ENCODE results near the gene ADAP1. TPM values are rescaled to one million over a fixed set of nuclear protein-coding genes. Genes with fewer than 3 reads are reported as not detected.
A peak's percentile ranks its signal among the peaks of the same experiment; 100 is the strongest.

The ADAP1 gene
- total RNA-seq, 1 experiment from 2014 or later = 6.2 TPM

GRCh38 chr7:889391-889790 is 65.1 kb downstream of the ADAP1 start:
- peaks cover 8% of the 10 kb centered on the region; the same call in 1 of the 2 replicates for H3K79me2 ChIP-seq (ENCODE audit: insufficient read depth, low read length)
- H3K4me3 Mint-ChIP-seq = no peak overlapping the region
- H3K9me3 Mint-ChIP-seq = no peaks in the 10 kb centered on the region

More at GRCh38 chr7:889391-889790, 65.1 kb downstream of the ADAP1 start:
- TF ChIP-seq, protein P1, sequence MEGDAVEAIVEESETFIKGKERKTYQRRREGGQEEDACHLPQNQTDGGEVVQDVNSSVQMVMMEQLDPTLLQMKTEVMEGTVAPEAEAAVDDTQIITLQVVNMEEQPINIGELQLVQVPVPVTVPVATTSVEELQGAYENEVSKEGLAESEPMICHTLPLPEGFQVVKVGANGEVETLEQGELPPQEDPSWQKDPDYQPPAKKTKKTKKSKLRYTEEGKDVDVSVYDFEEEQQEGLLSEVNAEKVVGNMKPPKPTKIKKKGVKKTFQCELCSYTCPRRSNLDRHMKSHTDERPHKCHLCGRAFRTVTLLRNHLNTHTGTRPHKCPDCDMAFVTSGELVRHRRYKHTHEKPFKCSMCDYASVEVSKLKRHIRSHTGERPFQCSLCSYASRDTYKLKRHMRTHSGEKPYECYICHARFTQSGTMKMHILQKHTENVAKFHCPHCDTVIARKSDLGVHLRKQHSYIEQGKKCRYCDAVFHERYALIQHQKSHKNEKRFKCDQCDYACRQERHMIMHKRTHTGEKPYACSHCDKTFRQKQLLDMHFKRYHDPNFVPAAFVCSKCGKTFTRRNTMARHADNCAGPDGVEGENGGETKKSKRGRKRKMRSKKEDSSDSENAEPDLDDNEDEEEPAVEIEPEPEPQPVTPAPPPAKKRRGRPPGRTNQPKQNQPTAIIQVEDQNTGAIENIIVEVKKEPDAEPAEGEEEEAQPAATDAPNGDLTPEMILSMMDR (conservative IDR thresholded peaks at IDR 0.05) = no peak
- Histone ChIP-seq H3K4ac (ENCODE audit: low read depth, low read length) (no peak overlapping the region), H3K27me3 (ENCODE audit: insufficient read depth, low read length) (no peaks in the 10 kb centered on the region), H4K20me1 (ENCODE audit: control insufficient read depth, insufficient read depth, insufficient read length) (peaks cover 3% of the 10 kb centered on the region), H2BK15ac (ENCODE audit: low read depth, low read length) (no peak overlapping the region), H2BK20ac (ENCODE audit: low read depth, low read length, poor library complexity, severe bottlenecking) (no peak overlapping the region), H3K9me3 (ENCODE audit: control insufficient read depth, low read depth, low read length) (no peaks in the 10 kb centered on the region), H2BK120ac (ENCODE audit: low read depth, low read length, poor library complexity, severe bottlenecking) (no peak overlapping the region), H4K8ac (replicated peaks; ENCODE audit: insufficient read length, low read depth, low read length) (no peak overlapping the region), H3T11ph (ENCODE audit: low read length) (no peak overlapping the region), H2AK5ac (ENCODE audit: insufficient read length, low read length) (no peak overlapping the region), H3K14ac (ENCODE audit: insufficient read depth, low read length) (no peak overlapping the region), H3K23me2 (ENCODE audit: insufficient read length, low read depth, low read length, poor library complexity, severe bottlenecking) (no peaks in the 10 kb centered on the region), H2BK12ac (ENCODE audit: insufficient read length, low read depth, low read length) (no peak overlapping the region), H4K91ac (ENCODE audit: insufficient read length, low read depth, low read length) (no peak overlapping the region), H3K56ac (ENCODE audit: insufficient read length, low read depth, low read length) (no peak overlapping the region), H3K23ac (ENCODE audit: insufficient read length, low read depth, low read length) (no peak overlapping the region), H2AFZ (ENCODE audit: low read length) (no peak overlapping the region), H3K27ac (ENCODE audit: insufficient read length, low read depth, low read length) (no peak overlapping the region), H3K4me1 (ENCODE audit: insufficient read depth, low read length) (no peaks in the 10 kb centered on the region), H3K18ac (ENCODE audit: insufficient read length, low read depth, low read length) (no peak overlapping the region), H4K5ac (ENCODE audit: insufficient read length, low read depth, low read length) (no peak overlapping the region), H3K79me1 (ENCODE audit: insufficient read depth, low read depth, low read length, poor library complexity, severe bottlenecking) (peaks cover 6% of the 10 kb centered on the region), H3K4me2 (ENCODE audit: insufficient read depth, insufficient read length, low read length) (peak overlapping the region; percentile 20), H2BK5ac (ENCODE audit: insufficient read length, low read length) (no peak overlapping the region), H3K9ac (ENCODE audit: extremely low read depth, insufficient read length, low read length) (peak overlapping the region; percentile 13)
- peaks cover 2 to 4% of the 10 kb centered on the region in 2 experiments; a peak in 1 of 4 replicates for H3K4me1 Mint-ChIP-seq
- peaks cover 1% of the 10 kb centered on the region; the same call in 1 of the 2 replicates for H3K27me3 Mint-ChIP-seq (ENCODE audit: low read depth)
- DNase-seq = no peak
- peaks cover 38 to 66% (median 53%) of the 10 kb centered on the region in 3 experiments for H3K36me3 Mint-ChIP-seq (ENCODE audit: insufficient read depth in 1 of 3, low read depth in 3 of 3)
- H3K27ac Mint-ChIP-seq = peak overlapping the region in 2 of 3 experiments; percentile 58 to 75; a peak in 2 of 7 replicates
- no CpG with 5 or more reads among the region's 18 CpGs for WGBS (ENCODE audit: extremely low coverage, insufficient read length, low lambda C conversion rate)

Data from H9 (cell line).